CD14-positive monocyte (primary cell): ENCODE measurements around the gene FBXL17. TPM values are rescaled to one million over a fixed set of nuclear protein-coding genes. Genes with fewer than 3 reads are reported as not detected.

Experiments used
- DNase-seq, 3 donors: peaks; one replicate each; pipeline ENCODE4 v3.0.0-alpha.2; 2011 to 2022
- H2AFZ ChIP-seq: 2 replicates; pipeline ENCODE4 v1.6.0; 2012; ENCODE audit warnings: mild to moderate bottlenecking, low read depth, low read length, inconsistent platforms; ENCODE audit not compliant: insufficient read depth, poor library complexity, severe bottlenecking
- H3K27ac ChIP-seq, 2 donors: 1 replicate in 1 of 2; 2 replicates in 1 of 2; pipeline ENCODE4 v1.5.1; 2012 to 2013; ENCODE audit warnings: low read length in 2 of 2, control low read depth in 1 of 2, inconsistent platforms in 1 of 2, low read depth in 1 of 2, mild to moderate bottlenecking in 1 of 2
- H3K27me3 ChIP-seq, 2 donors: one replicate each; pipeline versions ENCODE4 v1.6.0 to v1.6.1; 2011 to 2013; ENCODE audit warnings: low read length in 2 of 2; ENCODE audit not compliant: control insufficient read depth in 2 of 2, insufficient read depth in 2 of 2
- H3K36me3 ChIP-seq, 2 donors: replicated peaks in 1 of 2; 1 replicate in 1 of 2; 2 replicates in 1 of 2; pipeline versions ENCODE4 v1.5.1 to v1.6.1; 2012 to 2013; ENCODE audit warnings: low read length in 2 of 2, control low read depth in 1 of 2, inconsistent platforms in 1 of 2, mild to moderate bottlenecking in 1 of 2; ENCODE audit not compliant: insufficient read depth in 2 of 2, control insufficient read depth in 1 of 2
- H3K4me1 ChIP-seq, 2 donors: 1 replicate in 1 of 2; 2 replicates in 1 of 2; pipeline versions ENCODE4 v1.5.1 to v1.6.1; 2012 to 2013; ENCODE audit warnings: low read length in 2 of 2, control low read depth in 1 of 2, inconsistent platforms in 1 of 2, mild to moderate bottlenecking in 1 of 2, moderate library complexity in 1 of 2; ENCODE audit not compliant: insufficient read depth in 2 of 2, control insufficient read depth in 1 of 2
- H3K4me2 ChIP-seq: replicated peaks from 2 replicates; pipeline ENCODE3; 2012; ENCODE audit warnings: low read length, moderate library complexity, mild to moderate bottlenecking; ENCODE audit not compliant: poor library complexity, severe bottlenecking; ENCODE audit errors: extremely low read depth
- H3K4me3 ChIP-seq, 3 experiments: fragments of 200-600 bp in 1 of 3; sonication (generic) in 1 of 3; replicated peaks in 1 of 3; 1 replicate in 2 of 3; 2 replicates in 1 of 3; pipeline ENCODE4 v1.5.1; 2011 to 2013; ENCODE audit warnings: low read length in 3 of 3, mild to moderate bottlenecking in 3 of 3, control low read depth in 2 of 3, low read depth in 2 of 3, inconsistent platforms in 1 of 3, moderate library complexity in 1 of 3
- H3K79me2 ChIP-seq: 2 replicates; pipeline ENCODE4 v1.6.0; 2012; ENCODE audit warnings: mild to moderate bottlenecking, control low read depth, inconsistent platforms, low read length, moderate library complexity; ENCODE audit not compliant: insufficient read depth
- H3K9ac ChIP-seq: 2 replicates; pipeline ENCODE4 v1.6.0; 2017; ENCODE audit warnings: low read length, mild to moderate bottlenecking; ENCODE audit not compliant: insufficient read depth, poor library complexity, severe bottlenecking
- H3K9me3 ChIP-seq, 2 donors: replicated peaks in 1 of 2; 1 replicate in 1 of 2; 2 replicates in 1 of 2; pipeline versions ENCODE4 v1.5.1 to v1.6.1; 2012 to 2013; ENCODE audit warnings: low read length in 2 of 2, control low read depth in 1 of 2; ENCODE audit not compliant: control insufficient read depth in 1 of 2, insufficient read depth in 1 of 2
- H4K20me1 ChIP-seq: 2 replicates; pipeline ENCODE4 v1.6.0; 2012; ENCODE audit warnings: mild to moderate bottlenecking, low read length, control low read depth, moderate library complexity; ENCODE audit not compliant: insufficient read depth
- H3K27ac Mint-ChIP-seq, 7 donors: one replicate each; pipeline ENCODE4 v1.8.0; 2020; ENCODE audit warnings: mild to moderate bottlenecking in 7 of 7, mixed read lengths in 7 of 7, moderate library complexity in 6 of 7, inconsistent platforms in 2 of 7
- H3K27me3 Mint-ChIP-seq, 3 donors: one replicate each; pipeline ENCODE4 v1.8.0; 2021 to 2022; ENCODE audit warnings: low read depth in 3 of 3, mild to moderate bottlenecking in 3 of 3, mixed read lengths in 3 of 3, moderate library complexity in 3 of 3, inconsistent platforms in 1 of 3
- H3K36me3 Mint-ChIP-seq, 2 donors: one replicate each; pipeline ENCODE4 v1.8.0; 2020; ENCODE audit warnings: mixed read lengths in 2 of 2, inconsistent platforms in 1 of 2, mild to moderate bottlenecking in 1 of 2
- H3K4me1 Mint-ChIP-seq: one replicate; pipeline ENCODE4 v1.8.0; 2020; ENCODE audit warnings: mild to moderate bottlenecking, mixed read lengths
- H3K4me3 Mint-ChIP-seq, 2 donors: one replicate each; pipeline ENCODE4 v1.8.0; 2020; ENCODE audit warnings: mild to moderate bottlenecking in 2 of 2, mixed read lengths in 2 of 2, moderate library complexity in 1 of 2
- H3K9me3 Mint-ChIP-seq, 7 donors: one replicate each; pipeline ENCODE4 v1.8.0; 2020 to 2022; ENCODE audit warnings: mixed read lengths in 7 of 7, mild to moderate bottlenecking in 6 of 7, moderate library complexity in 6 of 7, inconsistent platforms in 2 of 7
- CTCF ChIP-seq: fragments of 200-600 bp; IDR thresholded peaks from one replicate; pipeline ENCODE4 v1.8.0; 2022; ENCODE audit warnings: antibody characterized with exemption, mild to moderate bottlenecking
- WGBS: methylation state at CpG from one replicate; pipeline ENCODE4 v1.1.5; 2013; ENCODE audit warnings: missing lambda C conversion rate; ENCODE audit not compliant: insufficient coverage; 5-methylcytosine and 5-hydroxymethylcytosine counted together
- intact Hi-C, 2 donors: fragments of 100-400 bp; cut with micrococcal nuclease; formaldehyde crosslinking; loops; one replicate each; pipeline versions ENCODE4 v1.15.0 to v1.15.1; 2023
- polyA plus RNA-seq, 3 donors: library from polyadenylated mRNA; depleted of rRNA in 1 of 3; unstranded in 2 of 3; stranded (reverse) in 1 of 3; fragments of 300-500 nt in 2 of 3; fragments of >200 nt in 1 of 3; fragmentation: Illumina TruSeq in 2 of 3; gene quantifications; 1 replicate in 2 of 3; 2 replicates in 1 of 3; pipeline ENCODE4 v1.2.3, GENCODE V29; 2012 to 2021

The FBXL17 gene
- polyA plus RNA-seq, 3 donors, result 1.5 to 6.6 (median 2.0) TPM

- no CpG with 5 or more reads among the region's 4 CpGs for WGBS
- Histone ChIP-seq H3K4me3 (no peak overlapping the region), H3K9me3 (no peaks in the 10 kb centered on the region), H3K4me1 (no peaks in the 10 kb centered on the region), H3K27ac (no peak overlapping the region), H3K9ac (no peak overlapping the region), H3K27me3 (no peaks in the 10 kb centered on the region), H3K79me2 (no peaks in the 10 kb centered on the region), H3K4me2 (no peak overlapping the region), H3K36me3 (peaks cover 0 to 6% of the 10 kb centered on the region in 2 donors), H2AFZ (no peak overlapping the region), H4K20me1 (no peaks in the 10 kb centered on the region)
- peaks cover 0 to 5% (median 1%) of the 10 kb centered on the region in 7 donors for H3K9me3 Mint-ChIP-seq
- H3K4me1 Mint-ChIP-seq, result no peaks in the 10 kb centered on the region
- no peak for TF ChIP-seq CTCF
- no peak overlapping the region for H3K27ac Mint-ChIP-seq
- no peak for DNase-seq
- peaks cover 13 to 22% of the 10 kb centered on the region in 2 donors for H3K36me3 Mint-ChIP-seq
- intact Hi-C loops, result no loop called here
- H3K4me3 Mint-ChIP-seq, result no peak overlapping the region
- H3K27me3 Mint-ChIP-seq, result no peaks in the 10 kb centered on the region
Measured at GRCh38 chr5:108324886-108325285, 57.0 kb downstream of the FBXL17 start.

GRCh38 chr5:108321341-108321740, 60.6 kb downstream of the FBXL17 start:
- intact Hi-C loops, result no loop called here
- Histone ChIP-seq H3K36me3 (peaks cover 0 to 6% of the 10 kb centered on the region in 2 donors), H3K27ac (no peak overlapping the region), H3K4me2 (no peak overlapping the region), H3K4me1 (no peaks in the 10 kb centered on the region), H3K9ac (no peak overlapping the region), H3K9me3 (no peaks in the 10 kb centered on the region), H3K79me2 (no peaks in the 10 kb centered on the region), H3K27me3 (no peaks in the 10 kb centered on the region), H3K4me3 (no peak overlapping the region), H4K20me1 (no peaks in the 10 kb centered on the region), H2AFZ (no peak overlapping the region)
- peaks cover 9 to 19% of the 10 kb centered on the region in 2 donors for H3K36me3 Mint-ChIP-seq
- DNase-seq, result no peak
- no CpG with 5 or more reads among the region's 1 CpG for WGBS
- H3K27ac Mint-ChIP-seq, result no peak overlapping the region
- peaks cover 0 to 3% (median 1%) of the 10 kb centered on the region in 7 donors for H3K9me3 Mint-ChIP-seq
- no peak overlapping the region for H3K4me3 Mint-ChIP-seq
- no peak for TF ChIP-seq CTCF
- no peaks in the 10 kb centered on the region for H3K4me1 Mint-ChIP-seq
- H3K27me3 Mint-ChIP-seq, result no peaks in the 10 kb centered on the region
